Activated T-cell treated with anti-CD3 and anti-CD28 coated beads, Interleukin-2, amount 50 U/mL, for 48 hours (primary cell): ENCODE measurements around the gene PRR35.

ENCODE experiments used
- DNase-seq, 2 experiments: peaks; one replicate each; pipeline ENCODE4 v3.0.0-alpha.2; 2020

The PRR35 gene

GRCh38 chr16:582614-583331, 22.6 kb downstream of the PRR35 start:
- no peak for DNase-seq

GRCh38 chr16:583470-583814, 23.2 kb downstream of the PRR35 start:
- DNase-seq = no peak

- no peak for DNase-seq
These were observed 23.8 kb downstream of the PRR35 start for GRCh38 chr16:583815-584591.

- DNase-seq = no peak
These were observed 25.2 kb downstream of the PRR35 start for GRCh38 chr16:585351-585750.

- no peak for DNase-seq
These were observed 26.0 kb downstream of the PRR35 start for GRCh38 chr16:586047-586644.

GRCh38 chr16:586645-587590, 26.7 kb downstream of the PRR35 start:
- DNase-seq = no peak

GRCh38 chr16:588639-588888, 28.4 kb downstream of the PRR35 start:
- peak; percentile 76 to 81 for DNase-seq

- peak; percentile 99 to 100 for DNase-seq
These were observed 28.9 kb downstream of the PRR35 start for GRCh38 chr16:588889-589657.

GRCh38 chr16:589658-590187, 29.5 kb downstream of the PRR35 start, which contains the start of gene RAB40C:
RAB40C (plus strand) TSS chr16:590066; CDS start chr16:590292, 226 bp downstream.
- DNase-seq = peak; percentile 99

- no peak for DNase-seq
These were observed 30.1 kb downstream of the PRR35 start for GRCh38 chr16:590188-590814.

GRCh38 chr16:590815-591200, 30.6 kb downstream of the PRR35 start:
- no peak for DNase-seq

- DNase-seq = no peak
These were observed 31.0 kb downstream of the PRR35 start for GRCh38 chr16:591231-591630.

GRCh38 chr16:591892-592517, 31.8 kb downstream of the PRR35 start:
- DNase-seq = no peak

- no peak for DNase-seq
These were observed 32.5 kb downstream of the PRR35 start for GRCh38 chr16:592518-593306.

- no peak for DNase-seq
These were observed 33.2 kb downstream of the PRR35 start for GRCh38 chr16:593406-593805.

- DNase-seq = no peak
These were observed 33.6 kb downstream of the PRR35 start for GRCh38 chr16:593807-594206.

GRCh38 chr16:595094-595528, 34.9 kb downstream of the PRR35 start:
- no peak for DNase-seq

GRCh38 chr16:595942-596735, 35.9 kb downstream of the PRR35 start:
- no peak for DNase-seq

- no peak for DNase-seq
These were observed 36.5 kb downstream of the PRR35 start for GRCh38 chr16:596736-597060.
